NCI-H82 treated with DMSO at 0.1 percent for 48 hours (cell line): ENCODE measurements around the gene KRTAP20-1.

ENCODE experiments used
- DNase-seq: peaks from one replicate; lab custom pipeline; 2025; ENCODE audit not compliant: unreplicated experiment; lab: John Stamatoyannopoulos, UW

Gene KRTAP20-1

DNA sequence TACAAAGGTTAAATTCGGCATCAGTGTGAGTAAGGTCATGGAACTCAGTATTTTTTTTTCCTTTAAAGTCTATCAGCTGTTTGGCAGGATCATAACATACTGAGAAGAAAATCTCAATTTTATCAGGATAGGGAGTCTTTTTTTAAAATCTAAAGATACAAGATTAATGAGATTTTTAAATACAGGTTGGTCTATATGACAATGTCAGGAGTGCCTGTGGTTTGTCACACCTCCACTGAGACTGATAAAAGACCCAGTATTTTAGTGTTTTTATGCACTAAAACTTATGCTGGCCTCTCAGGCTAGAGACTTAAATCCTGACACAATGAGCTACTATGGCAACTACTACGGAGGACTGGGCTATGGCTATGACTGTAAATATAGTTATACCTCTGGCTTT is 26.3 kb downstream of the KRTAP20-1 start, which contains the start of gene KRTAP20-3:
TSS of gene KRTAP20-3 (plus strand) at position 301 of the 400 bp plus-strand sequence.
- DNase-seq = no peak

GRCh38 chr21:30646904-30647414 is 30.7 kb downstream of the KRTAP20-1 start:
- DNase-seq = no peak

GRCh38 chr21:30652891-30653290 is 36.7 kb downstream of the KRTAP20-1 start:
- no peak for DNase-seq
